ENCODE results near the gene THEMIS2. TPM values are rescaled to one million over a fixed set of nuclear protein-coding genes. Genes with fewer than 3 reads are reported as not detected.
A peak's percentile ranks its signal among the peaks of the same experiment; 100 is the strongest.

THEMIS2 gene
- total and polyA plus RNA-seq, 2 of the 13 experiments (the other 11 are each of a cell fraction or from before 2014, with no cell fraction given): 0.38 to 1.5 TPM

DNA sequence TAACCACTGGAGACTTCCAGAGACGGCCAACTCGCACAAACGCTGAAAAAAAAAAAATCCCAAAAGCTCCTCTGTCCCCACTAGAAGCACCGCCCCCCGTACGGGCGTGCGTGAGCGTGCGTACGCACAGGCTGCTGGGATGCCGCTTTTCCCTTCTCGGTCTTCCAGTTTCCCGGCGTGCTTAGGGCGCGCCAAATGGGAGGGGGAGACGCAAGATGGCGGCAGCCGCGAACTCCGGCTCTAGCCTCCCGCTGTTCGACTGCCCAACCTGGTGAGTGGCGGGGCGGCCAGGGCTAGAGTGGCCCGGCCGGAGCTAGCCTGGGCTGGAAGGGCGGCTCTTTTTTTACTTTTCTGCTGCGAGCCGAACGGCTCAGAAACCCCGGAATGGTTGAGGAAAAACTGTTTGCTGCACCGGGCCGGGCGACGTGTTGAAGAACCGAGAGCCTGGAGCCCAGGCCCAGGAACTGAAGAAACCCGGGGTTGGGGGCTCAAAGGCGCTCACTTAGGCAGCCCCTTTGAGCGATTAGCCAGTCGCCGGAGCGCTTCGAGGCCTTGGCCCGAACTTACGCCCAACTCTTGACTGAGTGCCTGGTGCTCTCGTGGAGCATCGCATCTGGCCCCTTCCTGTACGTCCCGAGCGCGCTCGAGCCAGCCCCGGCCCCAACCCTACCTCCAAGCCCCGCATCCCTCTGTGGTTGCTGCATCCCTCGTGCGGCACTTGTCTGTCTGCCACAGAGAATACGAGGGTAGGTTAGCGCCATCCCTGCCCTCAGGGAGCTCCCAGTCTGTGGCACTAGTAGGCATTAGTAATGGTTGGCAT is 41.5 kb upstream of the THEMIS2 start, which contains the start of gene PPP1R8 (continued):
- TF ChIP-seq MZF1 (CRISPR knock-in tag; IDR thresholded peaks at IDR 0.05; ENCODE audit: borderline replicate concordance): no peak
- peak; percentile 65; the same call in 1 of the 2 replicates for TF ChIP-seq ZNF816 (CRISPR knock-in tag; IDR thresholded peaks at IDR 0.05; ENCODE audit: borderline replicate concordance)
- no peak for TF ChIP-seq ZNF850 (CRISPR knock-in tag; conservative IDR thresholded peaks at IDR 0.05)
- TF ChIP-seq, protein P1, sequence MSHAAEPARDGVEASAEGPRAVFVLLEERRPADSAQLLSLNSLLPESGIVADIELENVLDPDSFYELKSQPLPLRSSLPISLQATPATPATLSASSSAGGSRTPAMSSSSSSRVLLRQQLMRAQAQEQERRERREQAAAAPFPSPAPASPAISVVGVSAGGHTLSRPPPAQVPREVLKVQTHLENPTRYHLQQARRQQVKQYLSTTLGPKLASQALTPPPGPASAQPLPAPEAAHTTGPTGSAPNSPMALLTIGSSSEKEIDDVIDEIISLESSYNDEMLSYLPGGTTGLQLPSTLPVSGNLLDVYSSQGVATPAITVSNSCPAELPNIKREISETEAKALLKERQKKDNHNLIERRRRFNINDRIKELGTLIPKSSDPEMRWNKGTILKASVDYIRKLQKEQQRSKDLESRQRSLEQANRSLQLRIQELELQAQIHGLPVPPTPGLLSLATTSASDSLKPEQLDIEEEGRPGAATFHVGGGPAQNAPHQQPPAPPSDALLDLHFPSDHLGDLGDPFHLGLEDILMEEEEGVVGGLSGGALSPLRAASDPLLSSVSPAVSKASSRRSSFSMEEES (CRISPR knock-in tag; IDR thresholded peaks at IDR 0.05): 0 out of 2 replicates have a peak, but pooled peaks have one; percentile 38
- no peak for TF ChIP-seq U2AF1 (optimal IDR thresholded peaks at IDR 0.05; ENCODE audit: low read depth, low read length)
- no peak for TF ChIP-seq NCOA5 (CRISPR knock-in tag; IDR thresholded peaks at IDR 0.05)
- TF ChIP-seq, protein P2, sequence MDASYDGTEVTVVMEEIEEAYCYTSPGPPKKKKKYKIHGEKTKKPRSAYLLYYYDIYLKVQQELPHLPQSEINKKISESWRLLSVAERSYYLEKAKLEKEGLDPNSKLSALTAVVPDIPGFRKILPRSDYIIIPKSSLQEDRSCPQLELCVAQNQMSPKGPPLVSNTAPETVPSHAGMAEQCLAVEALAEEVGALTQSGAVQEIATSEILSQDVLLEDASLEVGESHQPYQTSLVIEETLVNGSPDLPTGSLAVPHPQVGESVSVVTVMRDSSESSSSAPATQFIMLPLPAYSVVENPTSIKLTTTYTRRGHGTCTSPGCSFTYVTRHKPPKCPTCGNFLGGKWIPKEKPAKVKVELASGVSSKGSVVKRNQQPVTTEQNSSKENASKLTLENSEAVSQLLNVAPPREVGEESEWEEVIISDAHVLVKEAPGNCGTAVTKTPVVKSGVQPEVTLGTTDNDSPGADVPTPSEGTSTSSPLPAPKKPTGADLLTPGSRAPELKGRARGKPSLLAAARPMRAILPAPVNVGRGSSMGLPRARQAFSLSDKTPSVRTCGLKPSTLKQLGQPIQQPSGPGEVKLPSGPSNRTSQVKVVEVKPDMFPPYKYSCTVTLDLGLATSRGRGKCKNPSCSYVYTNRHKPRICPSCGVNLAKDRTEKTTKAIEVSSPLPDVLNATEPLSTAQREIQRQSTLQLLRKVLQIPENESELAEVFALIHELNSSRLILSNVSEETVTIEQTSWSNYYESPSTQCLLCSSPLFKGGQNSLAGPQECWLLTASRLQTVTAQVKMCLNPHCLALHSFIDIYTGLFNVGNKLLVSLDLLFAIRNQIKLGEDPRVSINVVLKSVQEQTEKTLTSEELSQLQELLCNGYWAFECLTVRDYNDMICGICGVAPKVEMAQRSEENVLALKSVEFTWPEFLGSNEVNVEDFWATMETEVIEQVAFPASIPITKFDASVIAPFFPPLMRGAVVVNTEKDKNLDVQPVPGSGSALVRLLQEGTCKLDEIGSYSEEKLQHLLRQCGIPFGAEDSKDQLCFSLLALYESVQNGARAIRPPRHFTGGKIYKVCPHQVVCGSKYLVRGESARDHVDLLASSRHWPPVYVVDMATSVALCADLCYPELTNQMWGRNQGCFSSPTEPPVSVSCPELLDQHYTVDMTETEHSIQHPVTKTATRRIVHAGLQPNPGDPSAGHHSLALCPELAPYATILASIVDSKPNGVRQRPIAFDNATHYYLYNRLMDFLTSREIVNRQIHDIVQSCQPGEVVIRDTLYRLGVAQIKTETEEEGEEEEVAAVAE (CRISPR knock-in tag; IDR thresholded peaks at IDR 0.05; ENCODE audit: borderline replicate concordance): peak; percentile 70; the same call in 1 of the 2 replicates
- TF ChIP-seq ZMYM4 (CRISPR knock-in tag; IDR thresholded peaks at IDR 0.05): peak; percentile 76
- no peak; the same call in 1 of the 2 replicates for TF ChIP-seq IRX3 (CRISPR knock-in tag; IDR thresholded peaks at IDR 0.05; ENCODE audit: borderline replicate concordance, low read depth)
- TF ChIP-seq ISX (CRISPR knock-in tag; conservative IDR thresholded peaks at IDR 0.05): 0 out of 2 replicates have a peak, but pooled peaks have one; percentile 23
- no peak for TF ChIP-seq RFX3 (CRISPR knock-in tag; IDR thresholded peaks at IDR 0.05)
- peak; percentile 82 for TF ChIP-seq HOXA5 (CRISPR knock-in tag; IDR thresholded peaks at IDR 0.05)
- TF ChIP-seq ADNP (CRISPR knock-in tag; IDR thresholded peaks at IDR 0.05): no peak
- peak; percentile 65; the same call in 1 of the 2 replicates for TF ChIP-seq SIN3B (IDR thresholded peaks at IDR 0.05; ENCODE audit: low read length)
- TF ChIP-seq, protein P3, sequence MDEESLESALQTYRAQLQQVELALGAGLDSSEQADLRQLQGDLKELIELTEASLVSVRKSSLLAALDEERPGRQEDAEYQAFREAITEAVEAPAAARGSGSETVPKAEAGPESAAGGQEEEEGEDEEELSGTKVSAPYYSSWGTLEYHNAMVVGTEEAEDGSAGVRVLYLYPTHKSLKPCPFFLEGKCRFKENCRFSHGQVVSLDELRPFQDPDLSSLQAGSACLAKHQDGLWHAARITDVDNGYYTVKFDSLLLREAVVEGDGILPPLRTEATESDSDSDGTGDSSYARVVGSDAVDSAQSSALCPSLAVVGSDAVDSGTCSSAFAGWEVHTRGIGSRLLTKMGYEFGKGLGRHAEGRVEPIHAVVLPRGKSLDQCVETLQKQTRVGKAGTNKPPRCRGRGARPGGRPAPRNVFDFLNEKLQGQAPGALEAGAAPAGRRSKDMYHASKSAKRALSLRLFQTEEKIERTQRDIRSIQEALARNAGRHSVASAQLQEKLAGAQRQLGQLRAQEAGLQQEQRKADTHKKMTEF (CRISPR knock-in tag; IDR thresholded peaks at IDR 0.05): peak; percentile 86
- TF ChIP-seq, protein P4, sequence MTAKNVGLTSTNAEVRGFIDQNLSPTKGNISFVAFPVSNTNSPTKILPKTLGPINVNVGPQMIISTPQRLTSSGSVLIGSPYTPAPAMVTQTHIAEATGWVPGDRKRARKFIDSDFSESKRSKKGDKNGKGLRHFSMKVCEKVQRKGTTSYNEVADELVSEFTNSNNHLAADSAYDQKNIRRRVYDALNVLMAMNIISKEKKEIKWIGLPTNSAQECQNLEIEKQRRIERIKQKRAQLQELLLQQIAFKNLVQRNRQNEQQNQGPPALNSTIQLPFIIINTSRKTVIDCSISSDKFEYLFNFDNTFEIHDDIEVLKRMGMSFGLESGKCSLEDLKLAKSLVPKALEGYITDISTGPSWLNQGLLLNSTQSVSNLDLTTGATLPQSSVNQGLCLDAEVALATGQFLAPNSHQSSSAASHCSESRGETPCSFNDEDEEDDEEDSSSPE (CRISPR knock-in tag; IDR thresholded peaks at IDR 0.05): peak; percentile 74; the same call in 1 of the 2 replicates
- TF ChIP-seq JARID2 (CRISPR knock-in tag; IDR thresholded peaks at IDR 0.05; ENCODE audit: insufficient replicate concordance): no peak
- TF ChIP-seq ZNF451 (CRISPR knock-in tag; IDR thresholded peaks at IDR 0.05): peak; percentile 50; the same call in 1 of the 2 replicates
- TF ChIP-seq ZNF788 (CRISPR knock-in tag; IDR thresholded peaks at IDR 0.05; ENCODE audit: borderline replicate concordance): peak; percentile 58; the same call in 1 of the 2 replicates
- peak; percentile 95 for TF ChIP-seq KAT8 (CRISPR knock-in tag; IDR thresholded peaks at IDR 0.05)
- TF ChIP-seq IKZF1 (IDR thresholded peaks at IDR 0.05): no peak

All from HepG2 (cell line).